ENCODE data around the gene VRK3. TPM values are rescaled to one million over a fixed set of nuclear protein-coding genes. Genes with fewer than 3 reads are reported as not detected.

VRK3 gene
- total and polyA plus RNA-seq, 2 of the 4 experiments (the other 2 are of a cell fraction): 28.7 to 35.8 TPM

GRCh38 chr19:50000841-50001557 is 24.2 kb downstream of the VRK3 start:
- no peak overlapping the region for H2BK5ac ChIP-seq (ENCODE audit: low read depth, low read length, poor library complexity, severe bottlenecking)
- no peak overlapping the region for H4K91ac ChIP-seq (ENCODE audit: insufficient read depth, low read depth, low read length)
- H2BK120ac ChIP-seq (ENCODE audit: low read depth, low read length): no peak overlapping the region
- peaks cover 19% of the 10 kb centered on the region for H3K9me1 ChIP-seq (ENCODE audit: insufficient read depth, low read length)
- in situ Hi-C loops (cut with MboI; ENCODE audit: low sequenced_read_pairs) (no loop called here), intact Hi-C loops (cut with micrococcal nuclease) (no loop called here), dilution Hi-C loops (cut with HindIII; ENCODE audit: low sequenced_read_pairs, unreplicated experiment) (no loop called here)
- no peak overlapping the region for H2AK5ac ChIP-seq (ENCODE audit: low read depth, low read length)
- H3K9ac ChIP-seq (ENCODE audit: low read depth, low read length): no peak overlapping the region
- no peak for ATAC-seq (ENCODE audit: low read depth)
- no peak for DNase-seq
- no peak overlapping the region for H3K14ac ChIP-seq (replicated peaks; ENCODE audit: low read depth, low read length)
- no peak overlapping the region for H3K4ac ChIP-seq (ENCODE audit: low read depth, low read length)
- BruUV-seq (replicated peaks): no TSS peak
- H2AFZ ChIP-seq (replicated peaks; ENCODE audit: low read length, poor library complexity): no peak overlapping the region
- POLR2A ChIA-PET (ENCODE audit: unreplicated experiment): no interaction called here
- H3K4me2 ChIP-seq (ENCODE audit: low read depth, low read length): no peak overlapping the region
- no peak overlapping the region for H3K23ac ChIP-seq (ENCODE audit: low read depth, low read length)
- H3K79me1 ChIP-seq (ENCODE audit: low read depth in 1 of 2, low read length in 2 of 2): peaks cover 12 to 54% of the 10 kb centered on the region in 2 experiments
- no peak overlapping the region for H2BK20ac ChIP-seq (ENCODE audit: low read depth, low read length)
- H2BK15ac ChIP-seq (ENCODE audit: low read depth, low read length): no peak overlapping the region
- H3K4me1 ChIP-seq (ENCODE audit: control insufficient read depth, insufficient read depth, low read length): peaks cover 10% of the 10 kb centered on the region
- 80% methylated on average over 3 of the region's 16 CpGs; no CpG with 5 or more reads in 1 of the 2 experiments for WGBS, 2 experiments (ENCODE audit: extremely low coverage in 2 of 2, insufficient read length in 1 of 2)
- CTCF ChIA-PET: no interaction called here
- no peak overlapping the region for H3K18ac ChIP-seq (ENCODE audit: low read depth, low read length)
- no peak overlapping the region for H3K4me3 ChIP-seq (ENCODE audit: insufficient read depth, low read depth, low read length)
- TF ChIP-seq POLR2A (IDR thresholded peaks at IDR 0.05; ENCODE audit: low read depth, low read length) (no peak), MAFK (IDR thresholded peaks at IDR 0.05; ENCODE audit: low read depth, low read length) (no peak)
- no peaks in the 10 kb centered on the region for H3K27me3 ChIP-seq (ENCODE audit: control insufficient read depth, insufficient read depth, low read length)
- H3K27ac ChIP-seq (ENCODE audit: insufficient read depth, low read length): no peak overlapping the region
- H4K8ac ChIP-seq (ENCODE audit: low read depth in 2 of 2, low read length in 2 of 2): no peak overlapping the region
- no peak overlapping the region for H2AK9ac ChIP-seq (replicated peaks; ENCODE audit: low read depth, low read length, poor library complexity)
- no peaks in the 10 kb centered on the region for H3K9me3 ChIP-seq (ENCODE audit: control insufficient read depth, insufficient read depth, low read length)
- H3K36me3 ChIP-seq (ENCODE audit: control insufficient read depth, insufficient read depth, low read length): peaks cover 67% of the 10 kb centered on the region
- no peak overlapping the region for H4K5ac ChIP-seq (ENCODE audit: low read depth, low read length)
- H4K20me1 ChIP-seq (ENCODE audit: insufficient read depth, low read length): peaks cover 29% of the 10 kb centered on the region
- no peak overlapping the region for H3K56ac ChIP-seq (ENCODE audit: extremely low read depth, insufficient read depth, low read length)

Measured in IMR-90 (cell line).